HG03103 (cell line): Measurements from ENCODE around the gene LRRC15.

Experiments used
- ATAC-seq: cut with Tn5 transposase; IDR thresholded peaks from one replicate; pipeline ENCODE4 v1.9.1; 2021; ENCODE audit warnings: low read depth; ENCODE audit not compliant: unreplicated experiment

The LRRC15 gene

DNA sequence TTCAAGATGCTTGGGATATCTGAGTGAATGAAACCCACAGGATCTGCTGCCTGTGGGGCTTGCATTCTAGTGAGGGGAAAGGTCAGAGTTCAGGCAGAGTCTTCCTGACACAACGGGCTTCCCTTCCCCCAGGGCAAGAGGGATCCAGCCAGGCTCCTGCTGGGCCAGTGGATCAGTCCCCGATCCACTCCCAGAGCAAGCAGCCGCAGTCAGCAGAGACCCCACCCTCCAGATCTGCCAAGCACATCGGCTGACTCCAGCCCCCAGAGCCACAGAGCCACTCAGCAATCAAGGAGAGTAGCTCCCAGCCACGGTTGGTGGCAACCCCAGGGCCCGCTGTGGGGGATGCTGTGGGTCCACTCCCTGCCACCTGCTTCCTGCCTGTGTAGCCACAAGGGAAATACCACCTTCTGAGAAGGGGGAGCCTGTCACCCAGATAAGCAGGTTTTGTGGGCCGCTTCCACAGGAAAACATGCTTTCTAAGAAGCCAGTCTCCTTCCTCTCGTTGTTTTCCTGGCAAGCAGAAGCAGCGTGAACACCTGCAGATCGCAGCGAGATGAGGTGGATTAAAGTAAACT, 63.3 kb downstream of the LRRC15 start:
- ATAC-seq = peak; percentile 22

DNA sequence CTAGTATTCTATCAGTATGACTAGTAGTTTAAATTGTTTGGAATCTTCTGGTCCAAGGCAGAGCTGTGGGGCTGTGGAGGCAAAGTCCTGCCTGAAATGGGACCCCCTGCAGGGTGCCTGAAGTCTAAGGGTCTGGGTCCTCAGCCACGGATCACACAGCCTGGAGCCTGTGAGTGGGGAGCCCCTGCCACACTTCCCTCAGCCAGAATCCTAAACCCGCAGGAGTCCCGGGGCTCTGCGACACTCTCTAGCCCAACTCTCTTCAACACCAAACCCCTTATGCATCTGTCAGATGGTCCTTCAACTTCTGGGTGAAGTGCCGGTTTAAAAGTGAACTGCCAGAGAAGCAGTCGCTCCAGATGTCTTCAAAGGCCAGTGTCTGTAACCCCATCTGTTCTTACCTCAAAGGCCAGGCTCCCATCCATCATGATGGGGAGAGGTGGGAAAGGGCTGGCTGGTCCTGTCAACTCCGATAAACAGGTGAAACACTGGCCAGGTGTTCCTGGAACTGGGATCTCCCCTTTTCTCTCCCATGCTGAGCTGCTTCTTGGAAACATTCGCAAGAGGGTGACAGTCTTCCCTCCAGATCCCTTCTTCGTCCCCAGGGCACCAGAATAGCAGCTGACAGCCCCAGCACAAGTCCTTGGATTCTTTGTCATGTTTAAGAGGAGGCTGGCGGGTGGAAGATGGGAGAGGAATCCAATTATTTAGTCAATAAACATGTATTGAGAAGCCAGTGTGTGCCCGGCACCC, 64.0 kb downstream of the LRRC15 start:
- ATAC-seq = no peak
